NCI-H1930 (cell line): ENCODE data around the gene ADK.

Experiments
- DNase-seq, 2 experiments: peaks; one replicate each; lab custom pipeline; 2025; lab: John Stamatoyannopoulos, UW

The ADK gene

GRCh38 chr10:74365109-74365508 lies 214.1 kb downstream of the ADK start:
- no peak for DNase-seq

GRCh38 chr10:74371696-74372095 lies 220.7 kb downstream of the ADK start:
- no peak for DNase-seq

- no peak for DNase-seq
These were observed 222.0 kb downstream of the ADK start for GRCh38 chr10:74373059-74373458.

GRCh38 chr10:74377476-74377875 lies 226.5 kb downstream of the ADK start:
- DNase-seq, result no peak

GRCh38 chr10:74379474-74379873 lies 228.5 kb downstream of the ADK start:
- no peak for DNase-seq

GRCh38 chr10:74380795-74381194 lies 229.8 kb downstream of the ADK start:
- DNase-seq, result no peak

- DNase-seq, result no peak
These were observed 230.4 kb downstream of the ADK start for GRCh38 chr10:74381291-74381853.

GRCh38 chr10:74382663-74383062 lies 231.6 kb downstream of the ADK start:
- no peak for DNase-seq

GRCh38 chr10:74383642-74384041 lies 232.6 kb downstream of the ADK start:
- DNase-seq, result no peak

GRCh38 chr10:74384615-74385183 lies 233.7 kb downstream of the ADK start:
- no peak for DNase-seq

GRCh38 chr10:74388801-74389200 lies 237.8 kb downstream of the ADK start:
- DNase-seq, result no peak

- DNase-seq, result no peak
These were observed 240.8 kb downstream of the ADK start for GRCh38 chr10:74391786-74392185.

- DNase-seq, result no peak
These were observed 243.5 kb downstream of the ADK start for GRCh38 chr10:74394416-74394969.

- no peak for DNase-seq
These were observed 249.2 kb downstream of the ADK start for GRCh38 chr10:74400186-74400585.

- DNase-seq, result no peak
These were observed 255.0 kb downstream of the ADK start for GRCh38 chr10:74406006-74406405.

GRCh38 chr10:74415146-74415839 lies 264.3 kb downstream of the ADK start:
- DNase-seq, result no peak

- no peak for DNase-seq
These were observed 266.4 kb downstream of the ADK start for GRCh38 chr10:74417397-74417796.

- DNase-seq, result peak; percentile 92 to 97
These were observed 267.4 kb downstream of the ADK start for GRCh38 chr10:74418285-74418872.

GRCh38 chr10:74419491-74419951 lies 268.5 kb downstream of the ADK start:
- DNase-seq, result peak in 1 of 2 experiments; percentile 12

GRCh38 chr10:74419958-74420375 lies 268.9 kb downstream of the ADK start:
- DNase-seq, result no peak

- no peak for DNase-seq
These were observed 273.5 kb downstream of the ADK start for GRCh38 chr10:74424565-74424964.

GRCh38 chr10:74425456-74426001 lies 274.5 kb downstream of the ADK start:
- DNase-seq, result no peak
